Activated T-helper 17 cell treated with anti-CD3 and anti-CD28 coated beads, Interleukin-2, amount 50 U/mL, for 72 hours (primary cell): ENCODE results near the gene TANGO2. TPM values are rescaled to one million over a fixed set of nuclear protein-coding genes. Genes with fewer than 3 reads are reported as not detected.

Source experiments
- ATAC-seq: fragments of 150-1000 bp; cut with Tn5 transposase; replicated peaks from 2 replicates; pipeline ENCODE4 v1.10.0; 2021; ENCODE audit warnings: mild to moderate bottlenecking, moderate library complexity
- H3K27ac Mint-ChIP-seq: one replicate; pipeline ENCODE4 v1.8.0; 2022; ENCODE audit warnings: mixed read lengths
- H3K27me3 Mint-ChIP-seq: one replicate; pipeline ENCODE4 v1.8.0; 2022; ENCODE audit warnings: mixed read lengths
- H3K36me3 Mint-ChIP-seq: one replicate; pipeline ENCODE4 v1.8.0; 2022; ENCODE audit warnings: low read depth, mild to moderate bottlenecking, mixed read lengths
- H3K4me1 Mint-ChIP-seq: one replicate; pipeline ENCODE4 v1.8.0; 2022; ENCODE audit warnings: mixed read lengths
- H3K4me3 Mint-ChIP-seq: one replicate; pipeline ENCODE4 v1.8.0; 2022; ENCODE audit warnings: mild to moderate bottlenecking, mixed read lengths
- H3K9me3 Mint-ChIP-seq: one replicate; pipeline ENCODE4 v1.8.0; 2022; ENCODE audit warnings: mixed read lengths
- total RNA-seq, 2 donors: library from RNA; stranded (reverse); gene quantifications; one replicate each; pipeline ENCODE4 v1.2.3, GENCODE V29; 2022

Gene TANGO2
- total RNA-seq, 2 donors from 2014 or later = 19.3 to 28.2 TPM

DNA sequence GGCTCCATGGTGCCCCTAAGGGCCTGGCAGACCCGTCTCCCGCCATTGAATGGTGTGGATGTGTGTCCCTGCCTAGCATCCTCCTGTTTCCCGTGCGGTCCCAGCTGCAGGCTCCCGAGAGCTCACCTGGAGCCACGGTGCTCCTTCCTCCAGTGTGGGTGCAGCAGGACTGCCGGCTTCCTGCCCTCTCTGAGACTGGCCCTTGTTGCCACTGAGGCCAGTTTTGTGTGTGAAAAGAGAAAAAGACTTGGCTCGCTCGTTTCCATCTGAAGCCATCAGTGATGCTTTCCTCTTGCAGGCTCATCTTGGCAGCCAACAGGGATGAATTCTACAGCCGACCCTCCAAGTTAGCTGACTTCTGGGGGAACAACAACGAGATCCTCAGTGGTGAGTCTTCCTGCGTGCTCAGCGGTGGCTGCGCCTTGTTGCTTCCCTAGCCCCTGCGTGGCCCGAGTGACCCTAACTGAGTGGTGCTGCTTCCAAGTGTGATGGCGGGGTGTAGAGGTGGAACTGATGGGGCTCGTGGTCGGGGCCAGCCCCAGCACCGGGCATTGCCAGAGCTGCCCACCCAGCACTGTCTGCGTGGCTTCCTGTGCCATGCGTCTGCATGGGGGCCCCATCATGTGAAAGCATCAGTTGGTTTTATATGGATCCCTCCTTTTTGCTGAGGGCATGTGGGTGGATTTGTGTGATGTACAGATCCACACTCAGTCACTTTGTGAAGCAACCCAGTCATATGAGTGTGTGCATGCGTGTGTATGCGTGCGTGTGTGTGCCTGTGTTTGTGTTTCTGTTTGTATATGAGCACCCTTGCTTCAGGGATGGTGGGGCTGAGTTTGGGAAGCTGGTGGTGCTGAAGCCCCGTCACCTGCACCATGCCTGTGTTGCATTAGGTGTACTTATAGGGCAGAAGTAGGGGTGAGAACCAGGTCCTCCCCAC is 22.4 kb downstream of the TANGO2 start:
- no peak for ATAC-seq
- H3K27me3 Mint-ChIP-seq = no peaks in the 10 kb centered on the region
- H3K4me3 Mint-ChIP-seq = no peak overlapping the region

DNA sequence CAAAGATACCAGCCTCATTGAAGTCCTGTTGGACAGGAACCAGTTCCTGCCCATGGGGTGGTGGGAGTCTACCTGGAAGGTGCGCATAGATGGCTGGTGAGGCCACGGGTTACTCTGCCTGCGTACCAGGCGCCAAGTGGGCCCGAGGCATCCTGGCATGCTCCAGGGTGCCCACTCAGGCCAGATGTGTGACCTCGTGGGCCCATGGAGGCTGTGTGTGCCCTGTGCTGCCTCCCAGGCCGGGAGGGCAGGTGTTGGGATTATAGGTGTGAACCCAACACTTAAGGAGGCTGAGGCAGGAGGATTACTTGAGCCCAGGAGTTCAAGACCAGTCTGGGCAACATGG is 23.1 kb downstream of the TANGO2 start:
- Mint-ChIP-seq H3K36me3 (peaks cover 47% of the 10 kb centered on the region), H3K27ac (no peak overlapping the region), H3K4me3 (no peak overlapping the region), H3K27me3 (no peaks in the 10 kb centered on the region), H3K4me1 (peaks cover 10% of the 10 kb centered on the region), H3K9me3 (no peaks in the 10 kb centered on the region)
- ATAC-seq = no peak

More for the DNA sequence above, 22.4 kb downstream of the TANGO2 start:
- peaks cover 46% of the 10 kb centered on the region for H3K36me3 Mint-ChIP-seq
- no peaks in the 10 kb centered on the region for H3K9me3 Mint-ChIP-seq
- H3K27ac Mint-ChIP-seq = no peak overlapping the region
- H3K4me1 Mint-ChIP-seq = peaks cover 8% of the 10 kb centered on the region

DNA sequence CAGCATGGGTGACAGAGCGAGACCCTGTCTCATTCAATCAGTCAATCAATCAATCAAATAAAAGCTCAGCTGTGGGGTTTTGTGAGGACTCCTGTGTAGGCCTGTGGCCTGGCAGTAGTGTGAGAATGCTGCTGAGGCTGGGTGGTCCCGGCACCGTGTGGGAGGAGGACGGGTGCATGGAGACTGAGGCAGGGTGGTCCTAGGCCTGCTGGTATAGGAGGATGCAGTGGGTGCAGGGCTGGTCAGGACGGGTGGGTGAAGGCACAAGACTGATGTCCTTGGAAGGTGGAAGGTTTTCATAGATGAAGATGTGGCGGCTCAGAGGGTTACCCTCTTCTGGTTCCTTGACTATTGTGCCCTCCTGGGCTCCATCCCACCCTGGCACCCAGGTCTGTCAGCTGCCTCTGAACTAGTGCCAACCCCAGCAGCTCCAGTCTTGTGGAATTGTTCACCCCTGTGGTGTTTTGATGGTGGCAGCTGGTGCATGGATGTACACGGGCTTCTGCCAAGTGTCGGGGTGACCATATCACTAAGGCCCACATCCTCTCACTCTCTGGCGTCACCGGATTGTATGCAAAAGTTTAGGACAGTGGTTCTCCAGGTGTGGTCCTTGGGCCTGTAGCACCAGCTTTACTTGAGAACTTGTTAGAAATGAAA is 23.7 kb downstream of the TANGO2 start:
- Mint-ChIP-seq H3K9me3 (no peaks in the 10 kb centered on the region), H3K4me3 (no peak overlapping the region), H3K27ac (no peak overlapping the region), H3K4me1 (peaks cover 10% of the 10 kb centered on the region), H3K27me3 (no peaks in the 10 kb centered on the region), H3K36me3 (peaks cover 53% of the 10 kb centered on the region)
- no peak for ATAC-seq

DNA sequence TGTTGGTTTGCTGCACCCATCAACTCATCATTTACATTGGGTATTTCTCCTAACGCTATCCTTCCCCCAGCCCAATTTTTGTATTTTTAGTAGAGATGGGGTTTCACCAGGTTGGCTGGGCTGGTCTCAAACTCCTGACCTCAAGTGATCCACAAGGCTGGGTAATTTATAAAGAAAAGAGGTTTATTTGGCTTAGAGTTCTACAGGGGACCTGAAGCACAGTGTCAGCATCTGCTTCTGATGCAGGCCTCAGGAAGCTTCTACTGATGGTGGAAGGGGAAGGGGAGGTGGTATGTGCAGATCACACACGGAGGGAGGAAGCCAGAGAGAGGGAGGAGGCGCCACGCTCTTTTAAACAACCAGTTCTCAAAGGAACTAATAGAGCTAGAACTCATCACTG is 25.8 kb downstream of the TANGO2 start:
- Mint-ChIP-seq H3K4me1 (peaks cover 10% of the 10 kb centered on the region), H3K4me3 (no peak overlapping the region), H3K27me3 (no peaks in the 10 kb centered on the region), H3K27ac (no peak overlapping the region), H3K9me3 (no peaks in the 10 kb centered on the region), H3K36me3 (peaks cover 52% of the 10 kb centered on the region)
- no peak for ATAC-seq

DNA sequence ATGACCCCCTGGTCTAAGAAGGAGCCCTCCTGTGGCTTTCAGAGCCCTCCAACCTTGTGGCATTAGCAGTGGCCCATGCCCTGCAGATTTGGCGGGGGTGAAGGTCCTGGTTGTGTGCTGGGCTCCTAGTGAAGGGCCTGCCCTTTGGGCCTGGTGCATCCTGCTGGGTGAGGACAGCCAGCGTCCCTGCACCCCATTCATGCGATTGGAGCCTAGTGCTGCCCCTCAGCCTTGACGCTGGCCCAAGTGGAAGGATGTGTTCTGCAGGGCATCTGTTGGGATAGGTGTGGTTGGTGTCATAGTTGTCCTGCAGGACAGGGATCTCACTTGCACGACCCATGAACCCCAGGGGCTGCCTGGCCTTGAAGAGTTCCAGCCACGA is 31.0 kb downstream of the TANGO2 start:
- Mint-ChIP-seq H3K27ac (no peak overlapping the region), H3K4me3 (no peak overlapping the region), H3K36me3 (peaks cover 46% of the 10 kb centered on the region), H3K4me1 (peaks cover 5% of the 10 kb centered on the region), H3K27me3 (no peaks in the 10 kb centered on the region), H3K9me3 (no peaks in the 10 kb centered on the region)
- no peak for ATAC-seq

DNA sequence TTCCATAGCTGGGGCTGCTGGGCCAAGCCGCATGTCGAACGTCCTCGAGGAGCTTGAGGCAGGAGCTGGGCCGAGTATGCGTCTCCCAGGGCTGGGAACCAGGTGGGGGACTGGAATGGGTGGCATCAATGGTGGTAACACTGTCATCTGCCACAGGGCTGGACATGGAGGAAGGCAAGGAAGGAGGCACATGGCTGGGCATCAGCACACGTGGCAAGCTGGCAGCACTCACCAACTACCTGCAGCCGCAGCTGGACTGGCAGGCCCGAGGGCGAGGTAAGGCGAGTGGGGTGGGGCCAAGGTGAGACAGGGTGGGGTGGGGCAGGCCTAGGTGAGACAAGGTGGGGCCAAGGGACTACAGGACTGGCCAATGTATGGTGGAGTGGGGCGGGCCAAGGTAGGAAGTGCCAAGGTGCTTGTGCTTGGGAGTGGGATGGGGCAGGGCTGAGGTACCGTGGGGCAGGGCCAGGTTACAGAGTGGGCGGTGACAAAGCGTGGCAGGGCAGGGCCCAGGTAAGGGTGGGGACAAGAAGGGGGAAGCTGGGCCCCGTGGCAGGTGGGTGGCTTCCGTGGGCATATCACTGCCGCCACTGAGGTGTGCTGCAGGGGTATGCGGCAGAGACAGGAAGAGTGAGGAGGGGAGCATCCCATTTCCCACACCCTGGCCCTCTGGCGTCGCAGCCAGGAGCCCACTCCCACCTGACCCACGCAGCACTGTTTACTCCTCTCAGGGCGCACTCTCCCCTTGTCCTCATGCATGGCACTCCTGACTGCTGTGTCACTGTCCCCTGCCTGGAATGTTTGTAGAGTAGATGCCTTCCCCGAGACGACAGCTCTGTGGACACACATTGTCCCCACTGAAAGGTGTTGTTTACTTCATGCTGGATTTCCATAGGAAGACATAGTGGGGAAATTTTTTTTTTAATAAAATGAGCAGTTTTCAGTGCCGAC is 31.7 kb downstream of the TANGO2 start:
- no peaks in the 10 kb centered on the region for H3K9me3 Mint-ChIP-seq
- no peak overlapping the region for H3K4me3 Mint-ChIP-seq
- peaks cover 5% of the 10 kb centered on the region for H3K4me1 Mint-ChIP-seq
- peaks cover 41% of the 10 kb centered on the region for H3K36me3 Mint-ChIP-seq
- H3K27me3 Mint-ChIP-seq = no peaks in the 10 kb centered on the region
- no peak for ATAC-seq
- H3K27ac Mint-ChIP-seq = no peak overlapping the region

DNA sequence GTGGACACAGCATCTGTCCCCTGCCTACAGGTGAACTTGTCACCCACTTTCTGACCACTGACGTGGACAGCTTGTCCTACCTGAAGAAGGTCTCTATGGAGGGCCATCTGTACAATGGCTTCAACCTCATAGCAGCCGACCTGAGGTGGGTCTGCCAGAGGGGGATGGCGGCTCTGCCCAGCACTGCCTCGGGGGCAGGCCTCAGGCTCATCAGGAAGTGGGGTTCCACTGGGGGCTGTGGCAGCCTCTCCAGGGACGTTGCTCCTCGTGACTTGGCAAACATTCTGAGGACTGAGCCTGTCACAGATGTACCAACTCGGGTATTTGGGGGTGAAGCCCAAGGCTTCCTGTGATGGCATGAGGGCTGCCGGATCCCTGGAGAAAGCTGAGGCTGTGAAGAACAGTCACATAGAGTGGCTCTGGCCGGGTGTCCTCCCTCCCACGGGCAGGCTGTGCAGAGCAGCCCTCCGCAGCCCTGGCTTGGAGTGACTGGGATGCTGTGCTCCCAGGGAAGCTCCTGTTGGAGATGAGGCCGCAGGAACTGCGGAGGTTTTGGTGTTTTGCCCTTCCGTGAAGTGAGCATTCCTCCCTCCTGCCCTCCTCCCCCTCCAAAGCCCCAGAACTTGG is 32.6 kb downstream of the TANGO2 start:
- no peak overlapping the region for H3K27ac Mint-ChIP-seq
- no peak for ATAC-seq
- no peak overlapping the region for H3K4me3 Mint-ChIP-seq
- peaks cover 41% of the 10 kb centered on the region for H3K36me3 Mint-ChIP-seq
- H3K9me3 Mint-ChIP-seq = no peaks in the 10 kb centered on the region
- no peaks in the 10 kb centered on the region for H3K4me1 Mint-ChIP-seq
- H3K27me3 Mint-ChIP-seq = no peaks in the 10 kb centered on the region

DNA sequence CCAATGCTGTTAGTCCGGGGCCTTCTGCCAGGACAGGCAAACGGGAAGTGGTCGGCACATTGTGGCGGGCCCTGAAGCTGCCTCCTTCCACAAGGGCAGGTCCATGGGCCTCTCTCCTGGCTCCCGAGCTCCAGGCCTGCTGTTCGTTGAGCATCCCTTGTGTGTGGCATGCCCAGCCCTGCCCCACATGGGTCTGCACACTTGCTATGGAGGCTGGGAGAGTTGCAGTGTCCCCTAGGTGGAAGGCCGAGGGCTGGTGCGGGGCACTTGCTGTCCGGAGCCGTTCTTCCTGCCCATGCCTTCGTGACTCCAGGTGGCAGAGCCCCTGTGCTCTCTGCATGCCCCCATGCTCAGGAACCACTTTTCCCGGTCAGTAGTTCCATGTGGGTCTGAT is 33.1 kb downstream of the TANGO2 start:
- peaks cover 41% of the 10 kb centered on the region for H3K36me3 Mint-ChIP-seq
- no peak for ATAC-seq

DNA sequence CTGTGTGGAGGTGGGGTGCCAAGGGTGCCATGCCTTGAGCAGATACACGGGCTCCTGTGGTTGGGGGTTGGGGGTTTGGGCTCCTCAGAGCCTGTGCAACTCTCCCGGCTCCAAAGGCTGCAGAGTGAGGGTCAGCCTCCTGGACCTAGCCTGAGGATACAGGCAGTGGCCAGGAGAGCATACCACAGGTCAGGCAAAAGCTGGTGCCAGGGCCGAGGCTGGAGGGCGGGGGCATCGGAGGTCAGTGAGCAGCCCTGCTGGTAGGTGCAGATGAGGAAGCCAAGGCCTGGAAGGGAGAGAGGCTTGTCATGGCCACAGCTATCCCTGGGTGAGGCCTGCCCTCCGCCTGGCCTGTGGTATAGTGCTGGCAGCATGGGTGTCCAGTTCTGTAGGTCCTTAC is 33.6 kb downstream of the TANGO2 start:
- Mint-ChIP-seq H3K27ac (no peak overlapping the region), H3K9me3 (no peaks in the 10 kb centered on the region), H3K36me3 (peaks cover 38% of the 10 kb centered on the region), H3K4me1 (no peaks in the 10 kb centered on the region), H3K4me3 (no peak overlapping the region), H3K27me3 (no peaks in the 10 kb centered on the region)
- no peak for ATAC-seq

More for the DNA sequence above, 33.1 kb downstream of the TANGO2 start:
- Mint-ChIP-seq H3K27me3 (no peaks in the 10 kb centered on the region), H3K4me3 (no peak overlapping the region), H3K4me1 (no peaks in the 10 kb centered on the region), H3K27ac (no peak overlapping the region), H3K9me3 (no peaks in the 10 kb centered on the region)

DNA sequence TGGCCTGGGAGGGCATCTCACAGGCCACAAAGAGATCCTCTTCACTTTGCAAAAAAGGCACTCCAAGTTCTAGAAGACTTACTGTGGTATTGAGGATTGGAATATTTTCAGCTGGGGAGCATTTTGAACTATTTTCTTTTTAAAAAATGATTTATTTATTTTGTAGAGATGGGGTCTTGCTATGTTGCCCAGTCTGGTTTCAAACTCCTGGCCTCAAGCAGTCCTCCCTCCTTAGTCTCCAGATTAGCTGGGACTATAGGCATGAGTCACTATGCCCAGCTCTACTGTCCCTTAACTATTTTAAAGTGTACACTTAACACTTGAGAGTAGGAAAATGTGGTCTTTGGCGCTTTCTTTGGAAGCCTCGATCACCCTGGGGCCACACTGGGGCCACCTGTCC is 34.2 kb downstream of the TANGO2 start:
- H3K27ac Mint-ChIP-seq = no peak overlapping the region

DNA sequence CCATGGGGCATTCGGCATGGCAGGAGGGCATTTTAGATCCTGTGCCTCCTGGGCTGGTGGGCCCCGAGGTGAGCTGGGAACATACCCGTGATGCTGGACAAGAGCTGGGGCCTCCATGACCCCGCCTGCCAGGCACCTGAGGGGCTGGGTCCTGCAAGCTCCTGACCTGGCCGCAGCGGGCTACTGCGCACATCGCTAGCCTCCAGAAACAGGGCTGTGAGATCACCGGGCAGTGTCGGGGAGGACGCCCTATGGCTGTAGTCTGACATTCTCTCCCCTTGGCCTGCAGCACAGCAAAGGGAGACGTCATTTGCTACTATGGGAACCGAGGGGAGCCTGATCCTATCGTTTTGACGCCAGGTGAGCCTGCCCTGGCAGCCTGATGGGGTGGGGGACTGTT is 34.7 kb downstream of the TANGO2 start:
- ATAC-seq = no peak
- H3K4me3 Mint-ChIP-seq = no peak overlapping the region
- no peaks in the 10 kb centered on the region for H3K4me1 Mint-ChIP-seq
- H3K36me3 Mint-ChIP-seq = peaks cover 33% of the 10 kb centered on the region
- no peak overlapping the region for H3K27ac Mint-ChIP-seq
- no peaks in the 10 kb centered on the region for H3K9me3 Mint-ChIP-seq
- no peaks in the 10 kb centered on the region for H3K27me3 Mint-ChIP-seq

More for the DNA sequence above, 34.2 kb downstream of the TANGO2 start:
- Mint-ChIP-seq H3K36me3 (peaks cover 33% of the 10 kb centered on the region), H3K4me1 (no peaks in the 10 kb centered on the region), H3K27me3 (no peaks in the 10 kb centered on the region), H3K9me3 (no peaks in the 10 kb centered on the region), H3K4me3 (no peak overlapping the region)
- ATAC-seq = no peak

DNA sequence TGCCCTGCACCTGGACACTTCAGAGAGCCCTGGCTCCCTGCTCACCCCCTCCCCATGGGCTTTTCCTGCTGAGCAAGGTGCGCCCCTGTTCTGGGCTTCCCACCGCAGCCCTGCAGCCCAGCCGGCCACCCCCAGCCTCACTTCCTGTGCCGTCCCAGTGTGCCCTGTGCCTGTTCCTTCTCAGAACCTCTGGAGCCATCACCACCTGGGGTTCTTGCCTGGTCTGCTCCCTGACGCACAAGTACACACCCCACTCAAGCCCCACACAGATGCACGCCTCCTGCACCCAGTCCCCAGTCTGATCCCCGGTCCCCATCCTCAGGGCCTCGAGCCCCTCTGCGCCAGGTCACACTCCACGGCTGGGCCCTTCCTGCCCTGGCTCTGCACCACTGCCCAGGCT is 35.3 kb downstream of the TANGO2 start:
- H3K4me1 Mint-ChIP-seq = no peaks in the 10 kb centered on the region
- no peaks in the 10 kb centered on the region for H3K9me3 Mint-ChIP-seq
- H3K27me3 Mint-ChIP-seq = no peaks in the 10 kb centered on the region
- no peak for ATAC-seq
- no peak overlapping the region for H3K4me3 Mint-ChIP-seq
- peaks cover 33% of the 10 kb centered on the region for H3K36me3 Mint-ChIP-seq
- H3K27ac Mint-ChIP-seq = no peak overlapping the region

DNA sequence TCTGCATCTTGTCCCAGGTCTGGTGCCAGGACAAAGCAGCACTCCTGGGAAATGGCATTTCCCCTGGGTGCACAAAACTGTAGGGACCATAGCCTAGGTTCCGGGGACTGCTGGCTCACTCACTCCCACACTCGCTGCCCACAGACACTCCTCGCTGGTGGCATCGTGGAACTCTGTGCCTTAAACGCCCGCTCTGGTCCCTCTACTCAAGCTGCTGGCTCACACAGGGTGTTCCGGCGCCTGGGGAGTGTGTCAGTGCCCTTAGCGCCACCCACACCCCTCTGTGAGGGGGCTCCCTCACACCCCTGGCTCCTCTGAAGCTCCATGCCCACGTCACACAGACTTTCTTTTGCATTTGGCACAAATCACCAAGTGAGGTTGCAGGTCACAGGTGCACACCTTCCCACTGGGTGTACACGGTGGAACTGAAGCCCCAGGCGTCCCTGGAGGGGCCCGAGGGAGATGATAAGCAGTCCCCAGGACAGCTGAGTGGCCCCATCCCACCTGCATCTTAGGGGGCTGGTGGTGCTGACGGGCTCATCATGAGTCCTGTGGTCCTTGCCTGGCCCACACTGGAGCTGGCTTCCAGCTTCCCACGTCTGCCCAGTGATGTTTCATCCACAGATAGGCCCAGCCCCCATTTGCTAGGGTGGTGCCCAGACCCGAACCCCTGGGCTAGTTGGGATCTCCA is 35.9 kb downstream of the TANGO2 start:
- no peak for ATAC-seq
- Mint-ChIP-seq H3K9me3 (no peaks in the 10 kb centered on the region), H3K4me3 (no peak overlapping the region), H3K27ac (no peak overlapping the region), H3K36me3 (peaks cover 33% of the 10 kb centered on the region), H3K27me3 (no peaks in the 10 kb centered on the region), H3K4me1 (no peaks in the 10 kb centered on the region)
